Prostate gland (tissue), 2 donors: ENCODE data around the gene HLX. TPM values are rescaled to one million over a fixed set of nuclear protein-coding genes. Genes with fewer than 3 reads are reported as not detected.

Experiments
- DNase-seq: peaks from one replicate; pipeline ENCODE4 v3.0.0-alpha.2; 2019; ENCODE audit warnings: low spot score
- H3K27ac ChIP-seq, 2 donors: fragments of 200-600 bp; sonication (generic); 2 replicates each; pipeline ENCODE4 v1.5.1; 2017 to 2019
- H3K27me3 ChIP-seq: fragments of 200-600 bp; sonication (generic); replicated peaks from 2 replicates; pipeline ENCODE4 v1.5.1; 2019; ENCODE audit not compliant: insufficient read depth
- H3K36me3 ChIP-seq, 2 donors: fragments of 200-600 bp; sonication (generic); 1 replicate in 1 of 2; 2 replicates in 1 of 2; pipeline versions ENCODE4 v1.5.1 to v1.8.1; 2017 to 2019
- H3K4me1 ChIP-seq: fragments of 200-600 bp; sonication (generic); replicated peaks from 2 replicates; pipeline ENCODE4 v1.5.1; 2019
- H3K4me3 ChIP-seq, 2 donors: fragments of 200-600 bp; sonication (generic); 2 replicates each; pipeline ENCODE4 v1.5.1; 2017 to 2019
- H3K9me3 ChIP-seq: fragments of 200-600 bp; sonication (generic); 2 replicates; pipeline ENCODE4 v1.5.1; 2017
- POLR2A ChIP-seq: fragments of 450-650 bp; IDR thresholded peaks from one replicate; pipeline ENCODE4 v1.6.1; 2016; ENCODE audit warnings: antibody characterized with exemption, mild to moderate bottlenecking
- POLR2AphosphoS5 ChIP-seq: sonication (generic); formaldehyde crosslinking; IDR thresholded peaks from one replicate; pipeline ENCODE4 v1.6.1; 2017; ENCODE audit warnings: antibody characterized with exemption
- WGBS: methylation state at CpG from one replicate; pipeline ENCODE4 v1.1.5; 2018; 5-methylcytosine and 5-hydroxymethylcytosine counted together
- intact Hi-C: fragments of 100-400 bp; cut with DNase I; formaldehyde crosslinking; loops from one replicate; pipeline ENCODE4 v1.14.2; 2022
- total RNA-seq, 2 donors: library from RNA; depleted of rRNA; stranded (reverse); fragments of >200 nt; gene quantifications; one replicate each; pipeline ENCODE4 v1.1.0, GENCODE V29; 2016
- TF ChIP-seq, protein P1 (sequence below), 4 experiments: fragments of 200-600 bp in 2 of 4; fragments of 450-650 bp in 2 of 4; sonication (generic) in 2 of 4; IDR thresholded peaks; 1 replicate in 3 of 4; 2 replicates in 1 of 4; pipeline ENCODE4 v1.5.1; 2016 to 2019; ENCODE audit warnings: antibody characterized with exemption in 4 of 4, mild to moderate bottlenecking in 2 of 4, moderate library complexity in 2 of 4

HLX gene
- total RNA-seq, 2 donors from 2014 or later = 2.3 to 8.2 TPM

DNA sequence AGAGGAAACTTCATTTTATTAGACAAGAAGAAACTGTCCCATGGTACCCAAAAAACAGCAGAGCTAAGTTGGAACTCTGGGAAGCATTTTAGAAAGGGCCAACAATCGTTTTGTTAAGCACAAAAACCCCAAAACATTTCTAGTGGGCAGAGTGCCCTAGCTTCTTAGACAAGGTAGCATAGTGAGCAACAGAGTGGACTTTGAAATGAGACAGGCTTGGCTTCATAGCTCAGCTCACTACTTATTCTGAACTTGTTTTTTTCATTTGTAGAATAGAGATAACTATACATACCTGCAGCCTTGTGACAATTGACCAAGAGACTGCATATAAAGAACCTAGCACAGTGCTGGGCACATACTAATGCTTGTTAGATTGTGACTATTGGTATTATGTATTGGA, 50.1 kb downstream of the HLX start:
- H3K4me3 ChIP-seq = no peak overlapping the region
- no peak for DNase-seq
- H3K36me3 ChIP-seq = no peaks in the 10 kb centered on the region
- no peaks in the 10 kb centered on the region for H3K9me3 ChIP-seq
- H3K27ac ChIP-seq = no peak overlapping the region
- TF ChIP-seq, protein P1, sequence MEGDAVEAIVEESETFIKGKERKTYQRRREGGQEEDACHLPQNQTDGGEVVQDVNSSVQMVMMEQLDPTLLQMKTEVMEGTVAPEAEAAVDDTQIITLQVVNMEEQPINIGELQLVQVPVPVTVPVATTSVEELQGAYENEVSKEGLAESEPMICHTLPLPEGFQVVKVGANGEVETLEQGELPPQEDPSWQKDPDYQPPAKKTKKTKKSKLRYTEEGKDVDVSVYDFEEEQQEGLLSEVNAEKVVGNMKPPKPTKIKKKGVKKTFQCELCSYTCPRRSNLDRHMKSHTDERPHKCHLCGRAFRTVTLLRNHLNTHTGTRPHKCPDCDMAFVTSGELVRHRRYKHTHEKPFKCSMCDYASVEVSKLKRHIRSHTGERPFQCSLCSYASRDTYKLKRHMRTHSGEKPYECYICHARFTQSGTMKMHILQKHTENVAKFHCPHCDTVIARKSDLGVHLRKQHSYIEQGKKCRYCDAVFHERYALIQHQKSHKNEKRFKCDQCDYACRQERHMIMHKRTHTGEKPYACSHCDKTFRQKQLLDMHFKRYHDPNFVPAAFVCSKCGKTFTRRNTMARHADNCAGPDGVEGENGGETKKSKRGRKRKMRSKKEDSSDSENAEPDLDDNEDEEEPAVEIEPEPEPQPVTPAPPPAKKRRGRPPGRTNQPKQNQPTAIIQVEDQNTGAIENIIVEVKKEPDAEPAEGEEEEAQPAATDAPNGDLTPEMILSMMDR (IDR thresholded peaks at IDR 0.05) = no peak
- TF ChIP-seq POLR2AphosphoS5 (no peak), POLR2A (no peak)
- no peaks in the 10 kb centered on the region for H3K27me3 ChIP-seq
- intact Hi-C loops = no loop called here
- WGBS = 48% methylated on average over 1 of the region's 1 CpG
- H3K4me1 ChIP-seq = no peaks in the 10 kb centered on the region

Other genes with a start within 250 kb of the HLX start
- 10 to 100 TPM; 26.9 to 79.4 TPM for gene C1orf115, start 189.1 kb upstream of the HLX start, total RNA-seq
- 10 to 100 TPM; 22.2 to 44.4 TPM for gene MTARC2, start 131.1 kb upstream of the HLX start, total RNA-seq
- 10 to 100 TPM in 1 of 2 donors, 1 to 10 TPM in 1; 5.7 to 29.7 TPM for gene MTARC1, start 92.5 kb upstream of the HLX start, total RNA-seq